Activated gamma-delta T cell treated with anti-CD3 and anti-CD28 coated beads, Interleukin-2, amount 50 U/mL, for 16 hours (primary cell): ENCODE measurements around the gene LIMD2.
A peak's percentile ranks its signal among the peaks of the same experiment; 100 is the strongest.

ENCODE experiments used
- DNase-seq: peaks from one replicate; pipeline ENCODE4 v3.0.0-alpha.2; 2020; ENCODE audit warnings: low read depth

Gene LIMD2

GRCh38 chr17:63701456-63701820 is 1.5 kb upstream of the LIMD2 start:
- DNase-seq = no peak

DNA sequence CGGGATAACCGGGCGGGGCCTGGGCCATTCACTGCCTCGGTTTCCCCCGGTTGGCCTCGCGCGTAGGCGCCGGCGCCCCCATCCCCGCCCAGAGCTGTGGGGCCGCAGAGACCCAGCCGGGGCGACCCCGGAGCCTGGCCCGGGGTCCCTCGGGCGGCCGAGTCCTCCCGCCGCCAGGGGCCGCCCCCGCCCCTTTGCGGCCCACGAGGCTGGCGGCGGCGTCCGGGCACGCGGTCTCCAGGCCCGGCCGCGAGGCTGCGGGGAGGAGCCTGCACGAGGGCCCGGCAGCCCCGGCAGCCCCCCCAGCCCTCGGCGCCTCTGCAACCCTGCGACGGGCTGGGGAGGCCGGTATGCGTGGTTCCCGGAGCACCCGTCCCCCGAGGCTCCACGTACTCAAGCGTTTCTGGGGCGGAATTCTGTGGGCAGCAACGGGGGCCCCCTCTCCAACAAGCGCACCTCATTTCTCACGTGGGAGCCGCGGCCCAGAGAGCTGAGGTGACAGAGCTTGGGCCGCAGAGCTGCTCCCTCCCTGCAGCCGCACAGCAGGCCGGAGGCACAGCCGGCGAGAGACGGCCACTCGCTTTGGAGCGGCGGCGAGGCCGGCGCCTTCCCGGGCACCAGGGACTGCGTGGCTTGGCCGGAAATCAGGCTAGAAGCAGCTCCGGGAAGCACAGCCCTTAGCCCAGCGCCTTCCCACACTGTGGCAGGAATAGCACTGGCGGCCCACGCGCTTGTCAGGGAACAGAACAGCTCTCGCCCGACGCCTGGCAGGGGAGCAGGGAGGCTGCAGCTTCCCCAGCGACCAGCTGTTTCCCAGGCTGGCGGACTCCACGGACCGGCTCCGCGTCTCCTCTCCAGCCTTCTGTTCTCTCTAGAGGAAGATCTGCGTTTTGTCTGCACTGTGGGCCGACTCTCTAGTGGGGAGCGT is 867 bp upstream of the LIMD2 start:
- no peak for DNase-seq

DNA sequence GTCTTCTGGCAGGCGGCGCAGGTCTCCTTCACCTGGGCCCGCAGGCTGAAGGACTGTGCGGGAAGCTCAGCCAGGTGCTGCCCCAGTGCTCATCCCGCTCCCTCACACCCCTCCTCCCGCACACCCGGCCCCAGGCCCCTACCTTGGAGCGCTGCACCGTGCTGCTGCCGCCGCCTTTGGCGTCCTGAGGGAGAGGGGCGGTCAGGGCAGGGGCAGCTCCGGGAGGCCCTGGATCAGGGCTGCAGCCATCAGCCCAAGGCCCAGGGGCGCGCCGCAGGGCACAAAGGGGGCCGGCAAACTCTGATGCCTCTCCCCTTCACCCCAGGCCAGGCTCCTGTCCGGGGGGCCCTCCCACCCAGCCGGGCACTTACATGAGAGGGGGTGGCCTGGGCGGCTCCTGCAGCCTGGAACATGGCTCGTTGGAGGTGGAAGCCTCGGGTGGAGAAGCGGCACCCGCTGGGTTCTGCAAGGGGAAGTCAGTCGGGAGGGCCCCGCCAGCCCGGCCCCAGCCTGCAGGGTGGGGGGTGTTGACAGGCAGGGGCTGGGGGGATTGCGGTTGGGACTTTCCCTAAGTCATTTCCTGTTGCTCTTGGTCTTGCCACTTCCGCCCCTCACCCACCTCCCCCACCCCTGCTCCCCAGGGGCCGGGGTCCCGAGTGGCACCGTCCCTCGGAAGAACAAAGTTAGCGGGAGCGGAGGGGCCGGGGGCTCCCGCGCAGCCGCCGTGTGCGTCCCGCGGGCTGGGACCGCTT is 863 bp downstream of the LIMD2 start:
- DNase-seq = peak; percentile 88

- DNase-seq = no peak
Measured at GRCh38 chr17:63698381-63698885, 1.5 kb downstream of the LIMD2 start.

GRCh38 chr17:63697341-63698286 is 2.3 kb downstream of the LIMD2 start:
- peak; percentile 68 for DNase-seq

DNA sequence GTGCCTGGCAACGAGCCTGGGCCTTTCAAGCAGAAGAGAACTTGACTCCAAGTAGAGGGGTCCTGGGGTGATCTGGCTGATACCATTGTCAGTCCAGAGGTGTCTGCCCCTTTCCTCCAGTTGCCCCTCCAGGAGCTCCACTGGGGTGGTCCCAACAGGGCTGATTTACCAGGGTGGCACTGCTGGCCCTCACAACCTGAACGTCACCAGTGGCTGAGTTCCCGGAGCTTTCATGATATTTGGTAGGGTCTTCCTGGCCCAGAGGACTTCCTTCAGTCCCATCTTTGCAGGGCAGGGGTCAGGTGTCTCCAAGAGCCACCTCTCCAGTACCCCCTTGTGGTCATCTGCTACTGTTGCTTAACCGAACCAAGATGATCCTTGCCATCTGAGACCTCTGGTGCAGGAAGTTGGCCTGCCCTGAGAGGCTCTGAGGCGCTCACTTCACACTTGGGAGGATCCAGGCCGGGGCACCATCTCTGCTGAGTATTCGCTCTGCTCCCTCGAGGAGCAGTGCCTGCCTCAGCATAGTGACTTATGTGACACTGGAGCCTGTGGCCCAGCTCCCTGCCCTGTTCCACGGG is 3.5 kb downstream of the LIMD2 start:
- no peak for DNase-seq

DNA sequence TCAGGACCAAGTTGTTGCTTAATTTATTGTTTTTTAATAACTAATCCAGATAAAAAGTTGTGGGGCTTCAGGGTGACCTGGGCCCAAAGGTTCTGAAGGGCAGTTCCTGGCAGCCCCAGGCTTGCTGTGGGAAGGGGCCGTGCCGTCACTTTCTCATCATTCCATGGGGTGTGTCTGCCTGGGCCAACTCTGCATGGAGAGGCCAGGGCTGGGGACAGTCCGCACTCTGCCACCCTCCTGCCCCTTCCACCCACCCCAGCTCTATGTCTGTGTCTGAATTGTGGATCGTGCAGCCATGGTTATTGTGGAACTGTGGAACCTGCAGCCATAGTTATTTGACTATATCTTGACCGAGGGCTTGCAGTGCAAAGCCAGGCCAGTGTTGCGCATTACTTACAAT is 4.0 kb downstream of the LIMD2 start:
- DNase-seq = no peak

GRCh38 chr17:63694950-63695773 is 4.8 kb downstream of the LIMD2 start:
- no peak for DNase-seq

DNA sequence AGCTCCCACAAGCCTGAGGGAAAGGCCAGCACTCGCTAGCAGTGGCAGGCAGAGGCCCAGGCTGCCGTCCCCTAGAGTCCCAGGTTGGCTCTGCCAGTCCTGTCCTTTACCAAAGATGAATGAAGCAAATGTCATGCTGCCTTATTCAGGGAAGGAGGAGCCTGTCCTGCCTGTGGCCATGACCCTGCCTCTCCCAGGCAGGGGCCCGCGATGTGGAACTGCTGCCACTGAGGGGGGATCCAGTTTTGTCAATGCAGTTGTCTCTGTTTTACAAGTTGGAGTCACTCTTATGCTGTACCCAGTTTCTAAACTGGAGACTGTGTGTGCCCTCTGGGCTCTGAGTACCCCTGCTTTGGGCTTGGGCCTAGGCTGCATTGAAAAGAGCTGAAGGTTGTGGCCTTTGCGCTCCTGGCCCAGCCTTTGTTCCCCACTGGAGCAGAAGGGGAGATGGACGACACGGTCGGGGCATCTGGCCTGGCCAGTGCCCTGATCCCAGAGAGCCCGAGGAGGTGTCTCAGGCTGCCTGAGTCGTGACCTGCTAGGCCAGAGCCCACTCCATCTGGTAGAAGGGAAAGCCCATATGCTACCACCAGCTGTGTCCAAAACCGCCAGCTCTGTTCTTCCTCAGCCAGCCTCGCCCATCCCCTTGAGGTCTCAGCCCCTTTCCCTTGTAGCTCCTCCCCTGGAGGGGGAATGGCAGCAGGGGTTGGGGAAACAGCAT is 5.5 kb downstream of the LIMD2 start:
- DNase-seq = no peak

GRCh38 chr17:63693411-63694113 is 6.4 kb downstream of the LIMD2 start:
- DNase-seq = no peak

DNA sequence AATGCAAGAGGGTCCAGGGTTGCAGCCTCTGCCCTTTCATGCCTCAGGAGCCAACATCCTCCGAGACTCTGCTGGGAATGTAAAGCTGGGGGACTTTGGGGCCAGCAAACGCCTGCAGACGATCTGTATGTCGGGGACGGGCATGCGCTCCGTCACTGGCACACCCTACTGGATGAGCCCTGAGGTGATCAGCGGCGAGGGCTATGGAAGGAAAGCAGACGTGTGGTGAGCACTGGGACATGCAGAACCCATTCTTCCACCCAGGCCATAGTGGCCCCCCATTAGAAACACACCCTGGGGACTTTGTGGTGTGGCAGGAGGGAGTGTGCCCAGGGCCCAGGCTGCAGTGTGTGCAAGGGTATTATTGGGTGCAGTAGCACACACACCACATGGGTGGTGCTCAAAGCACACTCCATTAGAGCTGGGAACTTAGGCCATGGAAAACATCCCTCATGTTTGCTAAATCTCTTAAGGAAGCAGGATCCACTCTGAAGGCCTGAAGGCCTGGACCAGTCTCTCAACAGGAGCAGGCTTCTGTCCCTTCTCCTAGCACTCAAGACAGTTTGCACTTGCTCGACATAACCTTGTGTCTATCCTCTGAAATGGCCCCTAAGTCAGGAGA is 7.6 kb downstream of the LIMD2 start:
- no peak for DNase-seq

GRCh38 chr17:63689479-63689878 is 10.4 kb downstream of the LIMD2 start:
- DNase-seq = no peak

DNA sequence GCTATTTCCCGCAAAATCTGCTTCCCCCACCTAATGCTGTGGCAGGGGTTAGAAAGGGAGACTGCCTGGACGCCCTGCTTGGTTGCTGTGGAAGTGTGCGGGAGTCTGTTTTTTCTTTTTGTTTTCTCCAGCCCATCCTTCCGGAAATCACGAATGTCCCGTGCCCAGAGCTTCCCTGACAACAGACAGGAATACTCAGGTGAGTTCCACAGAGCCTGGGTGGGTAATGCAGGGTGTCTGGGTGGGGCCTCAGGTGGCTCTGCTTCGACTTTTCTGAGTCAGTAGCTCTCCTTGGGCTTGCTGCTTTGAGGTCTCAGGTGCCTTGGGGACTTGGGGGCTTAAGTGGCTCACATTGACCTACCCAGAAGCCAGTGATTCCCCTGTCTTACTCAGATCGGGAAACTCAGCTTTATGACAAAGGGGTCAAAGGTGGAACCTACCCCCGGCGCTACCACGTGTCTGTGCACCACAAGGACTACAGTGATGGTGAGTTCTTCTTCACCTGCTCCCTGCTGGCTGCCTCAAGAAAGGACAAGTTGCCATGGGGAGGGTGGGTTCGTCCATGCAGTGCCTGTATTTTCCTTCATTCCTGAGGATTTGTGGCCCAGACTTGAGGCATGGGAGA is 11.4 kb downstream of the LIMD2 start:
- no peak for DNase-seq

DNA sequence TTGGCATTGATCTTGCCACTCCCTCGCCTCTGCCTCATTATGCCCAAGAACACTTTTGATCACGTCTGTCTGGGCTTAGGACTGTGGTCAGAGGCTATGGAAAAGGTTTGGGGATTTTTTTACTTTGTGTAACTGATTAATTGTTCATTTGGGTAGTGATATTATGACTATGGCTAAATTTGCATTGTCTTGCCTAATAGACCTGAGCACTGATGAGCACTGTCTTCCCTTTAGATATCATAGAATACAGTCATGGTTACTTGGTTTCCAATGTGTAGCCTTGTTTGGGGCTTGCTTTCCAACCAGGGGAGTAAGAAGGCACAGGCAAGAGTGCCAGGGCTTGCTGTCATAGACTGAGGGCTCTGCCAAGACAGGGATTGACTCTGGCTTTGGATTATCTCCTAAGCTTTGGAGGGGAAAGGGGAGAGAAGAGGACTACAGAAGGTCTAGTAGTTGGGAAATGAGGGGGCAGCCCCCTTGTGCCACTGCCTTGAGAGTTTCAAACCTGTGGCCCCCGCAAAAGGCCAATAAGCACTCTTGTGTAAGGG is 13.7 kb downstream of the LIMD2 start:
- no peak for DNase-seq

DNA sequence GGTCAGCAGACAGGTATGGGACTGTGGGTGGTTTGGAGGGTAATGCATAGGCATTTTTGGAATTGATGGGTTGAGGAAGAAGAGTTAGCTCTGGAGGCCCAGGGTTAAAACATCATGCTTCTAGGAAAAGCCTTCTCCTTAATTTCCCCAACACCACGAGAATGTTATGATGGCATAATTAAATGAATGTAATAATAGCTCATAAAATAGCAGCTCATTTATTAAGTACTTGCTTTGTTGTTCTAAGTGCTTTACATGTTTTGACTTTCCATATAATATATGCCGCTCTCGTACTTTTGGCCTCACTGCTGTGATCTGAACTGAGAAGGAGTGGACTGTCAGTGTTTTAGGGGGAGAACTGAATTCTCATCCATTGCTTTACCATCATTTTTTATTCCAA is 14.3 kb downstream of the LIMD2 start:
- DNase-seq = no peak

GRCh38 chr17:63685041-63685440 is 14.9 kb downstream of the LIMD2 start:
- DNase-seq = no peak

- DNase-seq = no peak
Measured at GRCh38 chr17:63682981-63683380, 16.9 kb downstream of the LIMD2 start.

- no peak for DNase-seq
Measured at GRCh38 chr17:63682441-63682840, 17.5 kb downstream of the LIMD2 start.
